ENCODE measurements around the gene NES. TPM values are rescaled to one million over a fixed set of nuclear protein-coding genes. Genes with fewer than 3 reads are reported as not detected.
"Not testable (repeated sequence)": the region's sequence is repeated elsewhere in the genome, so short reads cannot be mapped to it uniquely, and the experiment has no call there.

The NES gene
- total RNA-seq, 1 experiment from 2014 or later = 56.3 TPM

- DNase-seq (ENCODE audit: low read depth, low spot score); H3K4me3 ChIP-seq (ENCODE audit: low read depth in 2 of 2, low read length in 2 of 2); H3K4me1 ChIP-seq (ENCODE audit: control insufficient read depth, insufficient read depth, low read length); H3K9me3 ChIP-seq (ENCODE audit: control insufficient read depth, insufficient read depth, low read depth, low read length); ATAC-seq; BruUV-seq (replicated peaks); H3K36me3 ChIP-seq (ENCODE audit: control insufficient read depth, insufficient read depth, low read length); H3K27ac ChIP-seq (ENCODE audit: low read length); POLR2A ChIA-PET; H3K27me3 ChIP-seq (ENCODE audit: control insufficient read depth, insufficient read depth, low read length); in situ Hi-C loops (cut with HindIII; ENCODE audit: low pct_unique_long_range_greater_than_20kb, low sequenced_read_pairs); intact Hi-C loops (cut with micrococcal nuclease; ENCODE audit: unreplicated experiment): not testable (repeated sequence)
- CTCF ChIA-PET = interaction anchor here (0.7 kb wide), 1 partner anchor 76 kb away, joined by 3 read pairs; no protein-coding TSS in a partner anchor
- peak; percentile 54; the same call in 1 of the 2 replicates for TF ChIP-seq CTCF (IDR thresholded peaks at IDR 0.05)
Measured at GRCh38 chr1:156631152-156631551, 46.1 kb downstream of the NES start.

GRCh38 chr1:156629823-156630449 lies 47.3 kb downstream of the NES start:
- intact Hi-C loops (cut with micrococcal nuclease; ENCODE audit: unreplicated experiment) = no loop called here
- no peak for DNase-seq (ENCODE audit: low read depth, low spot score)

More at GRCh38 chr1:156629823-156630449, 47.3 kb downstream of the NES start:
- Histone ChIP-seq H3K9me3 (ENCODE audit: control insufficient read depth, insufficient read depth, low read depth, low read length) (no peaks in the 10 kb centered on the region), H3K4me3 (ENCODE audit: low read depth in 2 of 2, low read length in 2 of 2) (no peak overlapping the region), H3K27ac (ENCODE audit: low read length) (no peak overlapping the region), H3K27me3 (ENCODE audit: control insufficient read depth, insufficient read depth, low read length) (peaks cover 2% of the 10 kb centered on the region; the same call in 1 of the 2 replicates), H3K4me1 (ENCODE audit: control insufficient read depth, insufficient read depth, low read length) (peaks cover 4% of the 10 kb centered on the region), H3K36me3 (ENCODE audit: control insufficient read depth, insufficient read depth, low read length) (no peaks in the 10 kb centered on the region)
- BruUV-seq (replicated peaks) = no TSS peak
- in situ Hi-C loops (cut with HindIII; ENCODE audit: low pct_unique_long_range_greater_than_20kb, low sequenced_read_pairs) = no loop called here
- TF ChIP-seq CTCF (IDR thresholded peaks at IDR 0.05) = no peak
- TF ChIP-seq POLR2AphosphoS5 (IDR thresholded peaks at IDR 0.05; ENCODE audit: low read depth, low read length) = no peak
- no peak for TF ChIP-seq REST (IDR thresholded peaks at IDR 0.05; ENCODE audit: insufficient read depth in 1 of 2, low read depth in 2 of 2, low read length in 1 of 2)
- TF ChIP-seq TCF7L2 (IDR thresholded peaks at IDR 0.05; ENCODE audit: low read depth, low read length) = no peak
- TF ChIP-seq SIN3A (IDR thresholded peaks at IDR 0.05; ENCODE audit: borderline replicate concordance, insufficient read depth, low read depth, low read length) = no peak
- no peak for ATAC-seq
- POLR2A ChIA-PET = interaction anchor here (0.7 kb wide), 1 partner anchor 33 kb away, joined by 3 read pairs; no protein-coding TSS in a partner anchor
- CTCF ChIA-PET = interaction anchor here (1.4 kb wide), 1 partner anchor 30 kb away, joined by 5 read pairs; no protein-coding TSS in a partner anchor
